Chondrocyte (in vitro differentiated cells): ENCODE data around the gene TNFRSF21. TPM values are rescaled to one million over a fixed set of nuclear protein-coding genes. Genes with fewer than 3 reads are reported as not detected.
A peak's percentile ranks its signal among the peaks of the same experiment; 100 is the strongest.

Experiments used
- DNase-seq: peaks from one replicate; pipeline ENCODE4 v3.0.0; 2021; ENCODE audit warnings: mixed read lengths, low spot score
- H3K27ac Mint-ChIP-seq: one replicate; pipeline ENCODE4 v1.8.0; 2021; ENCODE audit warnings: mild to moderate bottlenecking, moderate library complexity, mixed read lengths; ENCODE audit not compliant: unreplicated experiment
- H3K27me3 Mint-ChIP-seq: 2 replicates; pipeline ENCODE4 v1.8.0; 2021; ENCODE audit warnings: low read depth, mixed read lengths
- H3K36me3 Mint-ChIP-seq: 2 replicates; pipeline ENCODE4 v1.8.0; 2021; ENCODE audit warnings: low read depth, mixed read lengths
- H3K4me1 Mint-ChIP-seq: 2 replicates; pipeline ENCODE4 v1.8.0; 2021; ENCODE audit warnings: low read depth, mild to moderate bottlenecking, mixed read lengths
- H3K4me3 Mint-ChIP-seq: one replicate; pipeline ENCODE4 v1.8.0; 2021; ENCODE audit warnings: mild to moderate bottlenecking, moderate library complexity, mixed read lengths; ENCODE audit not compliant: unreplicated experiment
- H3K9me3 Mint-ChIP-seq: 2 replicates; pipeline ENCODE4 v1.8.0; 2021; ENCODE audit warnings: low read depth, mixed read lengths
- total RNA-seq: library from RNA; stranded (reverse); gene quantifications from 3 replicates; pipeline ENCODE4 v1.2.1, GENCODE V29; 2021
- TF ChIP-seq, protein P1 (sequence below): fragments of 200-600 bp; sonication (generic); IDR thresholded peaks from 2 replicates; pipeline ENCODE4 v1.5.0; 2021; ENCODE audit warnings: antibody characterized with exemption, mild to moderate bottlenecking, moderate library complexity

The TNFRSF21 gene
- total RNA-seq, 1 donor from 2014 or later: 23.1 TPM

DNA sequence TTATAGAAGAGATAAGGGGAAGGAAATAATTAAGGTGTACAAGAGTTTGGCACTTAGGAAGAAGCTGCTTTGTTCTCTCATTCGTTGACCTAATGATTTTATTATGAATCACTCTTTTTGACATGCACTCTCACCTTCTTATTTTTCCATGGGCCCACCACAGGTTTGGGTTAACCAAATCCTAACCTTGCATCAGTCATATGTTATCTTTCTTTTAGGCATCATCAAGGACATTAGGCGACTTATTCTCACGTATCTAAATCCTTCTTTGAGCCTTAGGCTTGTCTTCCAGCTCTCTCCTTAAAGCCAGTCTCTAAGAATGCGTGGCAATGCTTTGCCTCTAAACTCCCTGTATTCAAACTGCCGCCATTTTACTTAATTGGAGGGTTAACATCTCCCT is 58.3 kb downstream of the TNFRSF21 start:
- Mint-ChIP-seq H3K27ac (no peak overlapping the region), H3K9me3 (no peaks in the 10 kb centered on the region), H3K27me3 (no peaks in the 10 kb centered on the region), H3K4me3 (no peak overlapping the region), H3K4me1 (peaks cover 6% of the 10 kb centered on the region), H3K36me3 (no peaks in the 10 kb centered on the region)
- TF ChIP-seq, protein P1, sequence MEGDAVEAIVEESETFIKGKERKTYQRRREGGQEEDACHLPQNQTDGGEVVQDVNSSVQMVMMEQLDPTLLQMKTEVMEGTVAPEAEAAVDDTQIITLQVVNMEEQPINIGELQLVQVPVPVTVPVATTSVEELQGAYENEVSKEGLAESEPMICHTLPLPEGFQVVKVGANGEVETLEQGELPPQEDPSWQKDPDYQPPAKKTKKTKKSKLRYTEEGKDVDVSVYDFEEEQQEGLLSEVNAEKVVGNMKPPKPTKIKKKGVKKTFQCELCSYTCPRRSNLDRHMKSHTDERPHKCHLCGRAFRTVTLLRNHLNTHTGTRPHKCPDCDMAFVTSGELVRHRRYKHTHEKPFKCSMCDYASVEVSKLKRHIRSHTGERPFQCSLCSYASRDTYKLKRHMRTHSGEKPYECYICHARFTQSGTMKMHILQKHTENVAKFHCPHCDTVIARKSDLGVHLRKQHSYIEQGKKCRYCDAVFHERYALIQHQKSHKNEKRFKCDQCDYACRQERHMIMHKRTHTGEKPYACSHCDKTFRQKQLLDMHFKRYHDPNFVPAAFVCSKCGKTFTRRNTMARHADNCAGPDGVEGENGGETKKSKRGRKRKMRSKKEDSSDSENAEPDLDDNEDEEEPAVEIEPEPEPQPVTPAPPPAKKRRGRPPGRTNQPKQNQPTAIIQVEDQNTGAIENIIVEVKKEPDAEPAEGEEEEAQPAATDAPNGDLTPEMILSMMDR: no peak
- DNase-seq: no peak

DNA sequence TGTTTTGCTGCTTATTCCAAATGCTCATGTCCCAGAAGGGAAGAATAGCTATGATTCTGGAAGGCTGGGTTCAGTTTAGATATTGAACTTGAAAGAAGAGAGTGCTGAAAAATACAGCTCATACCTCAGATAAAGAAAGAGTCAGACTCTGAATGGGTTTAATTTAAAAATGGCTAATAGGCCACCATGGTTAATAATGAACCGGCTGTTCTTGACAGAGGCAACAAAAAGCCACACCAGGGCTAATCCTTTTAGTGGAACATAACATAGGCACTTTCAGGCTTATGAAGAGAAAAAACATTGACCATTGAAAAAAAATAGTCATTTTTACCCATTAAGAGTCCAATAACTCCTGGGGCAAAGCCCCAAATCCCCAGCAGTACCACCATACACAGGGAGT is 59.4 kb downstream of the TNFRSF21 start:
- TF ChIP-seq, protein P1: no peak
- DNase-seq: no peak
- Mint-ChIP-seq H3K4me3 (no peak overlapping the region), H3K36me3 (no peaks in the 10 kb centered on the region), H3K9me3 (no peaks in the 10 kb centered on the region), H3K27me3 (no peaks in the 10 kb centered on the region), H3K4me1 (peaks cover 6% of the 10 kb centered on the region), H3K27ac (no peak overlapping the region)

DNA sequence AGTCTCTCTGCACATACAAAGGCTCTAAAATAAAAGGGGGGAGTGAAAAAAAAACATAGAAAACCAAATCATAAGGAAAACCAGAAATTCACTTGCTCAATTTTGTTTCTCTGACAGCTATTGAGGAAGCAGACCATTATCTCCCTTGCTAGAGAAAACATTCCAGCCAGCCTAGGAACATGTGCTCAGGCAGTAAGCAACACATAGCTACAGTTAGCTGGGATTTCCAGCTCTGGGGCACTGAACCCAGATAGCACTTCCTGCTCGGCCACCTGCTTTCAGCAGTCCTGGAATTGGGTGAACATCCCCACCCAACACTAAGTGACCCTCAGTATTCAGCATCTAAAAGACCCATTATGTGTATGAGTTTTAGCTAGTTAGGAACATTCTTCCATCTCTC is 61.3 kb downstream of the TNFRSF21 start:
- H3K36me3 Mint-ChIP-seq: no peaks in the 10 kb centered on the region
- H3K27ac Mint-ChIP-seq: peak overlapping the region; percentile 27
- H3K4me1 Mint-ChIP-seq: peaks cover 6% of the 10 kb centered on the region
- H3K9me3 Mint-ChIP-seq: no peaks in the 10 kb centered on the region
- DNase-seq: no peak
- no peaks in the 10 kb centered on the region for H3K27me3 Mint-ChIP-seq
- TF ChIP-seq, protein P1: no peak
- H3K4me3 Mint-ChIP-seq: no peak overlapping the region

DNA sequence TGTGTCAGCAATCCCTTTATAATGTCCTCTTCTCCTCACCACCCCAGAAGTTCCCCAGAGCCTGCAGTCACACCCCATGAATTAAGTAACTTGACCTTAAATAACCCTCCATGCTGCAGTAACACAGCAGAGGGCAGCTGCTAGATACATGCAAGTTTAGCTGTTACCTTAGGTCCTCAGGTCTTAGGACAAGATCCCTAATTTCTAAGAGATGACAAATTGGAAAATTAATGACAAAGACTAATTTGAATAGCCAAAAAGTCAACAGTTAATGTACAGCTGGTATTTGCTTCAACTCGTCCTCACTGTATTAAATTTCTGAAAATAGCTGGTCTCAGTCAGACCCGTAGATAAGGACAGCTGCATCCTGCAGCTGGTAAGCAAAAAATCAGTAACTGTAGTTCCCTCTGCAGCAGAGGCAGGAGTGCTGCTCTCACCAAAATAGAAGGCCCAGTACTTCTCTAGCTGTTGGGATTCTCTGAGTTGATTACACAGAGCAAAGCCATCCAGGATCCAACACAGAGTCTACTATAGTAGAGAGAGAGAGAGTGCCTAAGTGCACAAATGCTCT is 62.4 kb downstream of the TNFRSF21 start:
- Mint-ChIP-seq H3K27ac (no peak overlapping the region), H3K4me1 (peaks cover 13% of the 10 kb centered on the region), H3K9me3 (no peaks in the 10 kb centered on the region), H3K27me3 (no peaks in the 10 kb centered on the region), H3K4me3 (no peak overlapping the region), H3K36me3 (no peaks in the 10 kb centered on the region)
- DNase-seq: no peak
- TF ChIP-seq, protein P1: no peak

DNA sequence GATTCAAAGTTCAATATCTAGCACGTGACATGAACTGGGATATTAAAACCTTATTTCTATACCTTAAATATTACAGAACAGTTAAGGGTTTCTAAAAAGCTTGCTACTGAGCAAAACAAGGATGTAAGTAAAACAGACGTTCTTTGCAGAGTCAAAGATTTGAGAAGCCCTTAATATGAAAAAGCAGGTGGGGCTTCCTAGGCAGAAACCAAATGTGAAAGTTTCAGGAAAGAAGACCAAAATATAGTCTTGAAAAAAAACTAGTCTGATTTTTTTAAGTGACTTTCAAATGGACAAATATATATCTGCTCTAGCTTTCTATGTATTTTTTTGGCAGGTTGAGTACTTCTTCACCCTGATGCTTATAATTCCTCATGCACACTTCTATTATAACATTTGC is 63.2 kb downstream of the TNFRSF21 start:
- Mint-ChIP-seq H3K4me3 (no peak overlapping the region), H3K4me1 (peaks cover 15% of the 10 kb centered on the region), H3K27ac (no peak overlapping the region), H3K36me3 (no peaks in the 10 kb centered on the region), H3K27me3 (no peaks in the 10 kb centered on the region), H3K9me3 (no peaks in the 10 kb centered on the region)
- TF ChIP-seq, protein P1: no peak
- DNase-seq: no peak
